K562 (cell line): ENCODE measurements around the gene PACRG. TPM values are rescaled to one million over a fixed set of nuclear protein-coding genes. Genes with fewer than 3 reads are reported as not detected.

ENCODE experiments used
- ATAC-seq: fragments of 200-7000 bp; cut with Tn5 transposase; 3 replicates; pipeline ENCODE4 v1.9.1; 2020; ENCODE audit warnings: moderate library complexity
- BruUV-seq: library from RNA; stranded (reverse); fragments of 400-500 nt; replicated peaks from 2 replicates; lab custom pipeline; 2021; lab: Mats Ljungman, UMichigan
- CTCF ChIA-PET: fragments of 300-600 bp; formaldehyde crosslinking; extraction: SDS; loops from one replicate; lab custom pipeline; 2021; ENCODE audit warnings: low intra/inter-chr PET ratio; lab: Yijun Ruan, JAX
- POLR2A ChIA-PET: fragments of 300-600, 350-650 bp; sonication (Branson Sonifier 250); formaldehyde crosslinking; extraction: SDS; loops from one replicate; lab custom pipeline; 2021; ENCODE audit warnings: antibody characterized with exemption, inconsistent platforms; lab: Yijun Ruan, JAX
- DNase-seq, 4 experiments: peaks; one replicate each; pipeline versions ENCODE4 v3.0.0 to v3.0.0-alpha.2; 2011 to 2018; ENCODE audit warnings: low spot score in 3 of 4, mixed read lengths in 3 of 4; ENCODE audit errors: extremely low read depth in 1 of 4
- FAIRE-seq: peaks from 2 replicates; lab custom pipeline; 2011; peaks lifted over from hg19 to GRCh38; lab: Jason Lieb, UNC
- H2AFZ ChIP-seq: 2 replicates; pipeline ENCODE4 v1.6.0; 2011; ENCODE audit warnings: low read depth, low read length, control low read depth, inconsistent platforms
- H3K27ac ChIP-seq: fragments of 200-600 bp; 3 replicates; pipeline ENCODE4 v1.8.0; 2011; ENCODE audit warnings: low read depth, mild to moderate bottlenecking, control low read depth, inconsistent platforms, low read length, moderate library complexity, mixed read lengths; ENCODE audit errors: extremely low read depth
- H3K27me3 ChIP-seq, 2 experiments: fragments of 300-600 bp in 1 of 2; 2 replicates in 1 of 2; 3 replicates in 1 of 2; pipeline versions ENCODE4 v1.6.0 to v1.8.0; 2011; ENCODE audit warnings: inconsistent platforms in 2 of 2, low read length in 2 of 2, mild to moderate bottlenecking in 1 of 2, mixed read lengths in 1 of 2, moderate library complexity in 1 of 2; ENCODE audit not compliant: control insufficient read depth in 2 of 2, insufficient read depth in 2 of 2
- H3K36me3 ChIP-seq: fragments of 300-600 bp; 3 replicates; pipeline ENCODE4 v1.8.0; 2011; ENCODE audit warnings: mild to moderate bottlenecking, low read length, inconsistent platforms; ENCODE audit not compliant: control insufficient read depth, insufficient read depth
- H3K4me1 ChIP-seq, 2 experiments: fragments of 200-600 bp in 1 of 2; replicated peaks in 1 of 2; 2 replicates in 1 of 2; 3 replicates in 1 of 2; pipeline versions ENCODE4 v1.5.1 to v1.8.0; 2011; ENCODE audit warnings: inconsistent platforms in 2 of 2, low read length in 2 of 2, mild to moderate bottlenecking in 1 of 2, mixed read lengths in 1 of 2, moderate library complexity in 1 of 2; ENCODE audit not compliant: control insufficient read depth in 2 of 2, insufficient read depth in 2 of 2
- H3K4me2 ChIP-seq: 2 replicates; pipeline ENCODE4 v1.6.1; 2011; ENCODE audit warnings: low read length, control low read depth, inconsistent platforms, mixed read lengths; ENCODE audit not compliant: insufficient read depth
- H3K4me3 ChIP-seq: fragments of 200-600 bp; sonication (generic), shearing (Covaris generic); 2 replicates; pipeline ENCODE4 v1.5.1; 2016; ENCODE audit warnings: control low read depth, inconsistent platforms
- H3K79me2 ChIP-seq: fragments of 200-600 bp; 3 replicates; pipeline ENCODE4 v1.8.0; 2011; ENCODE audit warnings: low read length, inconsistent platforms; ENCODE audit not compliant: control insufficient read depth, insufficient read depth
- H3K9ac ChIP-seq, 2 experiments: 2 replicates each; pipeline versions ENCODE4 v1.6.0 to v1.6.1; 2011; ENCODE audit warnings: low read depth in 2 of 2, low read length in 2 of 2, control low read depth in 1 of 2, inconsistent platforms in 1 of 2, mild to moderate bottlenecking in 1 of 2, mixed read lengths in 1 of 2; ENCODE audit not compliant: insufficient read depth in 1 of 2
- H3K9me1 ChIP-seq: one replicate; pipeline ENCODE4 v1.6.0; 2011; ENCODE audit warnings: inconsistent platforms, mild to moderate bottlenecking, low read length, moderate library complexity; ENCODE audit not compliant: control insufficient read depth, insufficient read depth
- H3K9me3 ChIP-seq: replicated peaks from 2 replicates; pipeline ENCODE4 v1.5.1; 2011; ENCODE audit warnings: low read depth, low read length, inconsistent platforms; ENCODE audit not compliant: control insufficient read depth, insufficient read depth
- H4K20me1 ChIP-seq: replicated peaks from 2 replicates; pipeline ENCODE4 v1.6.1; 2011; ENCODE audit warnings: low read length, inconsistent platforms, mixed read lengths; ENCODE audit not compliant: control insufficient read depth, insufficient read depth
- DMBX1 ChIP-seq: fragments of 250-450 bp; sonication (Bioruptor Pico); IDR thresholded peaks from 2 replicates; pipeline ENCODE4 v1.8.0; 2022; ENCODE audit warnings: inconsistent platforms, mild to moderate bottlenecking, moderate library complexity, borderline replicate concordance
- FOS ChIP-seq: IDR thresholded peaks from 3 replicates; pipeline ENCODE4 v1.6.1; 2011; ENCODE audit not compliant: insufficient read length; ENCODE audit errors: extremely low read depth
- HDAC1 ChIP-seq, 2 experiments: fragments of 450-650 bp; IDR thresholded peaks; 2 replicates each; pipeline ENCODE4 v1.6.1; 2016 to 2017; ENCODE audit warnings: inconsistent platforms in 1 of 2, mild to moderate bottlenecking in 1 of 2, moderate library complexity in 1 of 2
- HSF4 ChIP-seq: fragments of 250-450 bp; sonication (Bioruptor Pico); IDR thresholded peaks from 2 replicates; pipeline ENCODE4 v2.1.2; 2022; ENCODE audit warnings: mild to moderate bottlenecking, moderate library complexity, borderline replicate concordance
- MTA3 ChIP-seq: fragments of 450-650 bp; formaldehyde crosslinking; IDR thresholded peaks from 2 replicates; pipeline ENCODE4 v1.6.1; 2017; ENCODE audit warnings: mild to moderate bottlenecking, borderline replicate concordance
- MYNN ChIP-seq, 2 experiments: sonication (generic); formaldehyde crosslinking in 1 of 2; IDR thresholded peaks; 2 replicates each; pipeline versions ENCODE4 v1.5.0 to v1.6.1; 2016 to 2020; ENCODE audit warnings: antibody characterized with exemption in 1 of 2, missing genetic modification reagents in 1 of 2
- SIN3A ChIP-seq, 2 experiments: fragments of 150-350 bp in 1 of 2; IDR thresholded peaks; 2 replicates each; pipeline ENCODE4 v1.6.1; 2011 to 2016; ENCODE audit warnings: borderline replicate concordance in 2 of 2, low read depth in 2 of 2, low read length in 2 of 2, mild to moderate bottlenecking in 2 of 2, moderate library complexity in 2 of 2; ENCODE audit not compliant: control insufficient read depth in 1 of 2
- SMAD3 ChIP-seq: fragments of 450-650 bp; formaldehyde crosslinking; conservative IDR thresholded peaks from 2 replicates; pipeline ENCODE4 v1.4.0; 2020; ENCODE audit warnings: mild to moderate bottlenecking
- WGBS: fragments of 100-300 bp; shearing (Covaris generic); methylation state at CpG from one replicate; pipeline ENCODE4 v1.1.6; 2016; ENCODE audit warnings: low coverage, mixed read lengths; ENCODE audit not compliant: insufficient coverage; ENCODE audit errors: missing lambda C conversion rate; 5-methylcytosine and 5-hydroxymethylcytosine counted together
- in situ Hi-C: fragments of 300-500 bp; cut with MboI; formaldehyde crosslinking; loops from 4 replicates; pipeline ENCODE4 v1.15.0; 2018; ENCODE audit warnings: inconsistent platforms, mixed read lengths
- intact Hi-C: fragments of 100-400 bp; cut with micrococcal nuclease; formaldehyde crosslinking; loops from 2 replicates; pipeline ENCODE4 v1.14.2; 2022
- polyA plus RNA-seq, 8 experiments: library from polyadenylated mRNA; depleted of rRNA in 4 of 8; stranded (reverse) in 5 of 8; unstranded in 3 of 8; fragments of >200 nt; fragmentation: Nextera tagmentation in 2 of 8; fragmentation: Illumina TruSeq in 1 of 8; extraction: Ambion mirVana in 2 of 8; extraction: Trizol in 1 of 8; gene quantifications; 2 replicates each; pipeline versions ENCODE4 v1.2.1 to v1.2.3, GENCODE V29; 2011 to 2014; ENCODE audit warnings: inconsistent platforms in 1 of 8, missing spikeins in 1 of 8
- total RNA-seq, 7 experiments: library from RNA; depleted of rRNA in 6 of 7; stranded (reverse); fragments of >200 nt in 6 of 7; fragmentation: Illumina TruSeq in 2 of 7; extraction: Trizol in 2 of 7; gene quantifications; 2 replicates each; pipeline versions ENCODE4 v1.2.1 to v1.2.3, GENCODE V29; 2011 to 2021; ENCODE audit warnings: low replicate concordance in 1 of 7

PACRG gene
- total and polyA plus RNA-seq, 9 of the 15 experiments (the other 6 are each of a cell fraction or from before 2014, with no cell fraction given): 0.04 TPM; not detected in 8

DNA sequence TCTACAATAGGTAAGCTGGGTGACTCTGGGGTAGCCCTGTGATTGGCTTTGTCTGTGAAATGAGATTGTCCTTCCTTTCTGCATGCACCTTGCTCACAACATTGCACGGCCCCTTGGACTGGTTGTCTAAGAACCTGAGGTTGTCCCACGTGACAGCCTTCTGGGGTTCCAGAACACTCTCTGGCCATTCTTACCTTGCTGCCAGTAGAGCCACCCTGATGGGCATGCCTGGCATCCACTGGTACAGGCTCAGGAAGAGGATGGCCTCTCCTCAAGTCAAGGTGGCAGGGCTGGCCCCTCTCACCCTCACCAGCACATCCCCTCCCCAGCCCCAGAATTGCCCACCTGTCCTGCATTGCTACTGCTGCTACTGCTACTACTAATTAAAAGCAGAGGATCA is 335.0 kb downstream of the PACRG start:
- no peaks in the 10 kb centered on the region for H3K36me3 ChIP-seq
- ATAC-seq: no peak
- FAIRE-seq: no peak
- 0% methylated on average over 2 of the region's 2 CpGs for WGBS
- in situ Hi-C loops: no loop called here
- H3K9ac ChIP-seq: no peak overlapping the region
- POLR2A ChIA-PET: interaction anchor here (0.5 kb wide), 1 partner anchor 160 kb away, joined by 4 read pairs; no protein-coding TSS in a partner anchor
- H3K9me3 ChIP-seq: no peaks in the 10 kb centered on the region
- intact Hi-C loops: no loop called here
- TF ChIP-seq FOS (no peak), HDAC1 (IDR thresholded peaks at IDR 0.05) (no peak), MYNN (IDR thresholded peaks at IDR 0.05) (no peak), MYNN (CRISPR knock-in tag; IDR thresholded peaks at IDR 0.05) (no peak), HSF4 (no peak), SIN3A (IDR thresholded peaks at IDR 0.05; ENCODE audit: borderline replicate concordance in 2 of 2, control insufficient read depth in 1 of 2, low read depth in 2 of 2, low read length in 2 of 2) (no peak), DMBX1 (CRISPR knock-in tag) (no peak), SMAD3 (CRISPR knock-in tag) (no peak), MTA3 (no peak)
- H4K20me1 ChIP-seq: no peaks in the 10 kb centered on the region
- H3K4me1 ChIP-seq: no peaks in the 10 kb centered on the region
- no peaks in the 10 kb centered on the region for H3K27me3 ChIP-seq
- BruUV-seq: no TSS peak
- H3K4me3 ChIP-seq: no peak overlapping the region
- H3K4me2 ChIP-seq: no peak overlapping the region
- H3K9me1 ChIP-seq: no peaks in the 10 kb centered on the region
- CTCF ChIA-PET: no interaction called here
- no peaks in the 10 kb centered on the region for H3K79me2 ChIP-seq
- H2AFZ ChIP-seq: no peak overlapping the region
- H3K27ac ChIP-seq: no peak overlapping the region
- DNase-seq: no peak
